GM18907 (cell line): ENCODE measurements around the gene CCNB3.

Source experiments
- ATAC-seq: cut with Tn5 transposase; IDR thresholded peaks from one replicate; pipeline ENCODE4 v1.9.1; 2021; ENCODE audit warnings: mild to moderate bottlenecking, moderate library complexity; ENCODE audit not compliant: unreplicated experiment

Gene CCNB3

DNA sequence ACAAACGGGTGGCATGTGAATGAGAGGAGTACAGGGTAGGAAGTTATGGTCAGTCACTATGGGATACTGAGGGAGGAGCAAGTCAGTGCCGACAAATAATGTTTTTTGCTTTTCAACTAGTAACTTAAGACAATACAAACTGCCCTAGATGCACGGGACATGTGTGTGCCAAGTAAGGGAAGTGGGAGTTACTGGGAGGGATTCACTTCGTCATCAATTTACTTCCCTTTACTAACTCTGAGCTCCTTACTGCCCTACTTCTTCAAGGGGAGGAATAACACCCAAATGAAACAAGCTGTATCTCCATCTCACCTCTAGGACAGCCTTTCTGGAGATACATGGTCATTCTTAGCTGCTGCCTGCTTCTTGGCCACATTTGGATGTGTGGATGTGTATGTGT is 168.4 kb downstream of the CCNB3 start:
- no peak for ATAC-seq

DNA sequence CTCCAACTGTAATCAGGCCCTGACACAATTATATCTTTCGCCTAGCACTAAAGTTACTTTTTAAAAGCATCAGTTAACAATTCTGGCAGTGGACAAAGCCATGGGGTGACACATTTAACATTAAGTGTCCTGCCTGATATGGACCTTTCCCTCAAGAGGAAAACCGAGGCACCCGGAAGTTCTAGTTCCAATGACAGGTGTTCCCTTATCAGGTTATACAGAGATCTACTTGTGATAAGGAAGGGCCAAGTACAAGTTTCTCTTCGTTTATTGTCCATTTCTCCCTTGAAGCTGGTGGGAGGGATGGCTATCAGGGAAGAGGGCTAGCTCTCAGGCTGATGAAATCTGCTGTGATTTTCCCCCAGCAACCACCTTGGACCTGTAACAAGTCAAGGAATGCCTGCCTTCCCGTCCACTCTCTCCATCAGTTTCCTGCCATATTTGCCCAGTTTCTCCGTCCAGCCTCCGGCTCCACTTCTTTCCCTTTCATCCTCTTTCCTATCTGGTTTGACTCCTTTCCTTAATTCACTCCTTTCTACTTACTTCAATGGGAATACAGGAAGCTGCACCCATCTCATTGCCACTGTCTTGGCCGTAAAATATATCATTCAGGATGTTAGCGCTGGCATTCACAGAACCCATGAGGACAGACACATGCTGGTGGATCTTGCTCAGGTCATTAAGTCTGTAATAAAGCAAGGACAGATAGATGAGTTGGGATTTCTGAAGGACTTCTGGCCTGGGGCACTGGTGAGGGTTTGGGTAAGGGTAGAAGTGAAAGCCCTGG is 171.1 kb downstream of the CCNB3 start:
- no peak for ATAC-seq

DNA sequence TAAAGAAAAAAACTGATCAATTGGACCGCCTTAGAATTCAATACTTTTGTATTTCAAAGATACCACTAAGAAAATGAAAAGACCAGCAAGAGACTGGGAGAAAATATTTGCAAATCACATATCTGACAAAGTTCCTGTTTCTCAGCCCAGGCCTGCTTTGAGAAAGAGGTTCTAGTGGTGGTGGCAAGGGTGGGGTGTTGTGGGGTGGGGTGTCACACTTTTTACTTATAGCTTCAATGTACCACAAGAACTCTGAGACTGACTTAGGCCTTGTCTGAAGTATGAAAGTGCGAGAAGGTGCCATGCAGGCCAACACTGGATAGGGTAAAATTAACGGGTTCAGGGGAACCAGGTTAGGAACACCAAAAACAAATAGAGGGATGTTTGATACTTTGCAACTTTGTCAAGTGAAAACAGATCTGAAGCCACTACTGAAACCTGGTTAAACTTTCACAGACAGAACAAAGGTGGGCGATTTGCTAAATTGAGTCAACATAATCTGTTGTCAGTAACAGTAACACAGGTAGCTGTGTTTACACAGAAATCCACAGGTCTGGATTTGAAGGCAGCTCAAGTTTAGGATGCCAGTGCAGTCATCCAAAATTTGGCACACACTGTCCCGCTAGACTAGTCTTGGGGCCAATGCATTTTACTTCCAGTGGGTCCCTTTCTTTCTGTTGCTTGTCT is 177.3 kb downstream of the CCNB3 start:
- ATAC-seq: no peak

GRCh38 chrX:50386520-50386919 is 182.0 kb downstream of the CCNB3 start:
- no peak for ATAC-seq

- ATAC-seq: no peak
These were observed 189.3 kb downstream of the CCNB3 start for GRCh38 chrX:50393902-50394301.
